B cell (primary cell): ENCODE data around the gene CPLX1. TPM values are rescaled to one million over a fixed set of nuclear protein-coding genes. Genes with fewer than 3 reads are reported as not detected.

Experiments
- ATAC-seq: fragments of 200-7000 bp; cut with Tn5 transposase; one replicate; pipeline ENCODE4 v1.10.0; 2021; ENCODE audit warnings: low read depth, mild to moderate bottlenecking, moderate number of reproducible peaks, moderate library complexity
- CTCF ChIA-PET: fragments of 350-600 bp; sonication (Branson Sonifier 250); formaldehyde crosslinking; loops from one replicate; lab custom pipeline; 2021; ENCODE audit warnings: antibody characterized with exemption, inconsistent platforms; lab: Charles Lee
- POLR2A ChIA-PET: fragments of 350-600 bp; sonication (Branson Sonifier 250); formaldehyde crosslinking; loops from one replicate; lab custom pipeline; 2021; ENCODE audit warnings: antibody characterized with exemption; lab: Charles Lee
- DNase-seq: peaks from one replicate; pipeline ENCODE4 v3.0.0; 2013
- H2AFZ ChIP-seq: 2 replicates; pipeline ENCODE4 v1.6.1; 2012; ENCODE audit warnings: mild to moderate bottlenecking, low read depth, low read length; ENCODE audit not compliant: insufficient read depth, poor library complexity, severe bottlenecking
- H3K27ac ChIP-seq, 2 donors: 1 replicate in 1 of 2; 2 replicates in 1 of 2; pipeline ENCODE4 v1.5.1; 2012 to 2013; ENCODE audit warnings: low read length in 2 of 2, mild to moderate bottlenecking in 2 of 2, moderate library complexity in 1 of 2
- H3K27me3 ChIP-seq, 4 experiments: fragments of 200-600 bp in 1 of 4; sonication (generic) in 1 of 4; replicated peaks in 1 of 4; 1 replicate in 2 of 4; 2 replicates in 2 of 4; pipeline versions ENCODE4 v1.6.1 to v1.7.0; 2013 to 2016; ENCODE audit warnings: low read length in 3 of 4, mild to moderate bottlenecking in 2 of 4, mixed read lengths in 1 of 4, moderate library complexity in 1 of 4; ENCODE audit not compliant: insufficient read depth in 4 of 4, control insufficient read depth in 3 of 4; ENCODE audit errors: control extremely low read depth in 1 of 4
- H3K36me3 ChIP-seq, 2 experiments: replicated peaks in 1 of 2; 1 replicate in 1 of 2; 2 replicates in 1 of 2; pipeline versions ENCODE4 v1.6.1 to v1.7.1; 2013; ENCODE audit warnings: low read length in 1 of 2; ENCODE audit not compliant: insufficient read depth in 2 of 2, control insufficient read depth in 1 of 2; ENCODE audit errors: control extremely low read depth in 1 of 2, extremely low read depth in 1 of 2
- H3K4me1 ChIP-seq, 2 donors: fragments of 200-600 bp in 1 of 2; sonication (generic) in 1 of 2; 1 replicate in 1 of 2; 2 replicates in 1 of 2; pipeline versions ENCODE4 v1.5.1 to v1.6.1; 2013 to 2017; ENCODE audit warnings: low read length in 2 of 2; ENCODE audit not compliant: control insufficient read depth in 2 of 2, insufficient read depth in 2 of 2
- H3K4me2 ChIP-seq: replicated peaks from 2 replicates; pipeline ENCODE3; 2012; ENCODE audit warnings: mild to moderate bottlenecking, low read depth, low read length; ENCODE audit not compliant: poor library complexity, severe bottlenecking
- H3K4me3 ChIP-seq, 5 experiments: fragments of 200-600 bp in 1 of 5; sonication (generic) in 1 of 5; 1 replicate in 3 of 5; 2 replicates in 2 of 5; pipeline versions ENCODE4 v1.5.1 to v1.7.0; 2011 to 2016; ENCODE audit warnings: low read length in 4 of 5, mild to moderate bottlenecking in 4 of 5, low read depth in 2 of 5, control low read depth in 1 of 5, moderate library complexity in 1 of 5; ENCODE audit not compliant: insufficient read depth in 1 of 5; ENCODE audit errors: control extremely low read depth in 1 of 5, extremely low read depth in 1 of 5
- H3K79me2 ChIP-seq: fragments of 200-600 bp; sonication (generic); one replicate; pipeline ENCODE4 v1.6.0; 2016; ENCODE audit warnings: low read length; ENCODE audit not compliant: control insufficient read depth, insufficient read depth
- H3K9ac ChIP-seq: fragments of 200-600 bp; sonication (generic); 2 replicates; pipeline ENCODE4 v1.6.1; 2017; ENCODE audit warnings: mild to moderate bottlenecking, low read length, moderate library complexity
- H3K9me3 ChIP-seq, 3 donors: one replicate each; pipeline versions ENCODE4 v1.6.1 to v1.7.1; 2013; ENCODE audit warnings: low read length in 2 of 3; ENCODE audit not compliant: control insufficient read depth in 2 of 3, insufficient read depth in 1 of 3; ENCODE audit errors: control extremely low read depth in 1 of 3
- H4K20me1 ChIP-seq: 2 replicates; pipeline ENCODE4 v1.6.0; 2012; ENCODE audit warnings: mild to moderate bottlenecking, low read length; ENCODE audit not compliant: insufficient read depth, control insufficient read depth, poor library complexity, severe bottlenecking
- H3K27ac Mint-ChIP-seq: one replicate; pipeline ENCODE4 v1.8.0; 2021; ENCODE audit warnings: mixed read lengths
- H3K27me3 Mint-ChIP-seq: one replicate; pipeline ENCODE4 v1.8.0; 2021; ENCODE audit warnings: mixed read lengths
- H3K4me1 Mint-ChIP-seq: one replicate; pipeline ENCODE4 v1.8.0; 2021; ENCODE audit warnings: mixed read lengths
- H3K4me3 Mint-ChIP-seq: one replicate; pipeline ENCODE4 v1.8.0; 2021; ENCODE audit warnings: mixed read lengths
- H3K9me3 Mint-ChIP-seq: one replicate; pipeline ENCODE4 v1.8.0; 2022; ENCODE audit warnings: mixed read lengths; ENCODE audit not compliant: insufficient read depth
- CTCF ChIP-seq: fragments of 200-600 bp; IDR thresholded peaks from one replicate; pipeline ENCODE4 v1.8.0; 2022; ENCODE audit warnings: antibody characterized with exemption, mild to moderate bottlenecking
- EZH2 ChIP-seq: IDR thresholded peaks from 2 replicates; pipeline ENCODE4 v1.6.1; 2012; ENCODE audit warnings: borderline replicate concordance, low read depth, mild to moderate bottlenecking, moderate library complexity, low read length; ENCODE audit not compliant: insufficient read depth, poor library complexity, severe bottlenecking
- WGBS: methylation state at CpG from one replicate; pipeline ENCODE4 v1.1.5; 2013; ENCODE audit warnings: missing lambda C conversion rate; ENCODE audit not compliant: insufficient coverage; 5-methylcytosine and 5-hydroxymethylcytosine counted together
- intact Hi-C: fragments of 100-400 bp; cut with micrococcal nuclease; formaldehyde crosslinking; loops from one replicate; pipeline ENCODE4 v1.10.0; 2022
- polyA plus RNA-seq: library from polyadenylated mRNA; depleted of rRNA; stranded (reverse); fragments of >200 nt; gene quantifications from 2 replicates; pipeline ENCODE4 v1.2.3, GENCODE V29; 2012
- total RNA-seq, 2 donors: library from RNA; stranded (reverse); fragments of 120-200 nt in 1 of 2; gene quantifications; 1 replicate in 1 of 2; 2 replicates in 1 of 2; pipeline versions ENCODE4 v1.2.3 to v1.2.4, GENCODE V29; 2013 to 2022

Gene CPLX1
- total and polyA plus RNA-seq, 2 donors (not counting 1 experiment from before 2014, with no cell fraction given): not detected

- peaks cover 21% of the 10 kb centered on the region for H3K27me3 Mint-ChIP-seq
- no peak overlapping the region for H3K4me2 ChIP-seq
- peaks cover 0 to 57% (median 22%) of the 10 kb centered on the region in 4 experiments for H3K27me3 ChIP-seq
- POLR2A ChIA-PET: no interaction called here
- no peak overlapping the region for H3K27ac ChIP-seq
- no peak overlapping the region for H3K4me3 Mint-ChIP-seq
- no peak overlapping the region for H3K9ac ChIP-seq
- peaks cover 0 to 47% (median 2%) of the 10 kb centered on the region in 3 donors for H3K9me3 ChIP-seq
- TF ChIP-seq EZH2 (no peak), CTCF (no peak)
- WGBS: 71% methylated on average over 15 of the region's 16 CpGs
- DNase-seq: no peak
- no peak overlapping the region for H3K4me3 ChIP-seq
- H3K9me3 Mint-ChIP-seq: no peaks in the 10 kb centered on the region
- peaks cover 7% of the 10 kb centered on the region for H3K4me1 Mint-ChIP-seq
- H4K20me1 ChIP-seq: no peaks in the 10 kb centered on the region
- no peaks in the 10 kb centered on the region for H3K79me2 ChIP-seq
- H3K27ac Mint-ChIP-seq: no peak overlapping the region
- peaks cover 18% of the 10 kb centered on the region in 2 donors for H3K4me1 ChIP-seq
- no peak for ATAC-seq
- intact Hi-C loops: no loop called here
- no peak overlapping the region for H2AFZ ChIP-seq
- H3K36me3 ChIP-seq: no peaks in the 10 kb centered on the region
- CTCF ChIA-PET: no interaction called here
Observed at GRCh38 chr4:828641-829271, 2.8 kb upstream of the CPLX1 start.

GRCh38 chr4:827209-828081, 1.5 kb upstream of the CPLX1 start:
- Histone ChIP-seq H4K20me1 (no peaks in the 10 kb centered on the region), H2AFZ (no peak overlapping the region), H3K4me3 (no peak overlapping the region), H3K9ac (no peak overlapping the region), H3K4me1 (peaks cover 12 to 18% of the 10 kb centered on the region in 2 donors), H3K27me3 (peaks cover 0 to 65% (median 28%) of the 10 kb centered on the region in 4 experiments), H3K4me2 (no peak overlapping the region), H3K27ac (no peak overlapping the region), H3K79me2 (no peaks in the 10 kb centered on the region), H3K9me3 (peaks cover 0 to 50% (median 2%) of the 10 kb centered on the region in 3 donors), H3K36me3 (no peaks in the 10 kb centered on the region)
- H3K27ac Mint-ChIP-seq: peak overlapping the region; percentile 41
- H3K4me3 Mint-ChIP-seq: peak overlapping the region; percentile 44
- no peak for ATAC-seq
- ChIA-PET POLR2A (no interaction called here), CTCF (no interaction called here)
- TF ChIP-seq CTCF: no peak
- no peak for TF ChIP-seq EZH2
- no peak for DNase-seq
- H3K9me3 Mint-ChIP-seq: no peaks in the 10 kb centered on the region
- 34% methylated on average over 15 of the region's 20 CpGs for WGBS
- peaks cover 4% of the 10 kb centered on the region for H3K4me1 Mint-ChIP-seq
- intact Hi-C loops: no loop called here
- H3K27me3 Mint-ChIP-seq: peaks cover 31% of the 10 kb centered on the region
